ENCODE results near the gene MYO5A.

Gene MYO5A

GRCh38 chr15:52523647-52524046 lies 5.0 kb downstream of the MYO5A start:
- TF ChIP-seq CTCF (IDR thresholded peaks at IDR 0.05; ENCODE audit: borderline replicate concordance, control extremely low read depth, extremely low read depth, insufficient read depth, missing control alignments) = no peak
- no peak for DNase-seq (ENCODE audit: low spot score)
- in situ Hi-C loops (cut with MboI; ENCODE audit: low sequenced_read_pairs, unreplicated experiment) = no loop called here

- in situ Hi-C loops (cut with MboI; ENCODE audit: low sequenced_read_pairs, unreplicated experiment) = no loop called here
- TF ChIP-seq CTCF (IDR thresholded peaks at IDR 0.05; ENCODE audit: borderline replicate concordance, control extremely low read depth, extremely low read depth, insufficient read depth, missing control alignments) = no peak
- no peak for DNase-seq (ENCODE audit: low spot score)
Measured at GRCh38 chr15:52523192-52523591, 5.5 kb downstream of the MYO5A start.

GRCh38 chr15:52521682-52522081 lies 7.0 kb downstream of the MYO5A start:
- DNase-seq (ENCODE audit: low spot score) = no peak
- in situ Hi-C loops (cut with MboI; ENCODE audit: low sequenced_read_pairs, unreplicated experiment) = no loop called here
- TF ChIP-seq CTCF (IDR thresholded peaks at IDR 0.05; ENCODE audit: borderline replicate concordance, control extremely low read depth, extremely low read depth, insufficient read depth, missing control alignments) = no peak

GRCh38 chr15:52520421-52520820 lies 8.3 kb downstream of the MYO5A start:
- DNase-seq (ENCODE audit: low spot score) = no peak

GRCh38 chr15:52518487-52519371 lies 10.0 kb downstream of the MYO5A start:
- in situ Hi-C loops (cut with MboI; ENCODE audit: low sequenced_read_pairs, unreplicated experiment) = no loop called here
- DNase-seq (ENCODE audit: low spot score) = no peak
- TF ChIP-seq CTCF (IDR thresholded peaks at IDR 0.05; ENCODE audit: borderline replicate concordance, control extremely low read depth, extremely low read depth, insufficient read depth, missing control alignments) = no peak

More at GRCh38 chr15:52520421-52520820, 8.3 kb downstream of the MYO5A start:
- in situ Hi-C loops (cut with MboI; ENCODE audit: low sequenced_read_pairs, unreplicated experiment) = no loop called here
- TF ChIP-seq CTCF (IDR thresholded peaks at IDR 0.05; ENCODE audit: borderline replicate concordance, control extremely low read depth, extremely low read depth, insufficient read depth, missing control alignments) = no peak

- DNase-seq (ENCODE audit: low spot score) = no peak
- in situ Hi-C loops (cut with MboI; ENCODE audit: low sequenced_read_pairs, unreplicated experiment) = no loop called here
- TF ChIP-seq CTCF (IDR thresholded peaks at IDR 0.05; ENCODE audit: borderline replicate concordance, control extremely low read depth, extremely low read depth, insufficient read depth, missing control alignments) = no peak
Measured at GRCh38 chr15:52517014-52517413, 11.7 kb downstream of the MYO5A start.
